Measurements from ENCODE around the gene FGFR2. TPM values are rescaled to one million over a fixed set of nuclear protein-coding genes. Genes with fewer than 3 reads are reported as not detected.

The FGFR2 gene
- total RNA-seq, 1 donor from 2014 or later: 8.0 TPM

DNA sequence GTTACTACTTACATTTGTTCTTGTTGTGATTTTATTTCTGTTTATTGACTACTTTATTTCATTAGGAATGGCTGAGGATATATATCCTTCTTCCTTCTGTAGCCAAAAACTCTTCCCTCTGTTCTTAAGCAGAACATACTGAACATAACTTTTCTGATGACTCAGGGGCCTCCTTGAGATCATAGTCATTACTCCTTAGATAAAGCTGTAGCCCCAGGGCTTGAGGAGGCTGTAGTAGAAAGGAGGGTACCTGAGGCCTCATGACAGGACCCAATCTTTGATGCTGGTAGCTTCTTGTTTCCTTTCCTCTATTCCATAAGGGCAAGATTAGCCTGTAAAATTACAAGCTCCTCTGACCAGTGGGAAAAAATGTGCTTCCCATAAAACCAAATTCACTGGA lies 41.2 kb upstream of the FGFR2 start:
- no peaks in the 10 kb centered on the region for H3K4me1 Mint-ChIP-seq (ENCODE audit: unreplicated experiment)
- no peak overlapping the region for H3K27ac Mint-ChIP-seq (ENCODE audit: unreplicated experiment)
- TF ChIP-seq CTCF (IDR thresholded peaks at IDR 0.05): no peak
- H3K9me3 Mint-ChIP-seq (ENCODE audit: unreplicated experiment): peaks cover 28% of the 10 kb centered on the region
- H3K36me3 Mint-ChIP-seq (ENCODE audit: unreplicated experiment): no peaks in the 10 kb centered on the region
- no peak overlapping the region for H3K4me3 Mint-ChIP-seq (ENCODE audit: unreplicated experiment)
- H3K27me3 Mint-ChIP-seq (ENCODE audit: unreplicated experiment): no peaks in the 10 kb centered on the region
- no peak for DNase-seq (ENCODE audit: extremely low spot score, unreplicated experiment)

- H3K27ac Mint-ChIP-seq (ENCODE audit: unreplicated experiment): no peak overlapping the region
- no peaks in the 10 kb centered on the region for H3K27me3 Mint-ChIP-seq (ENCODE audit: unreplicated experiment)
- no peak overlapping the region for H3K4me3 Mint-ChIP-seq (ENCODE audit: unreplicated experiment)
- DNase-seq (ENCODE audit: extremely low spot score, unreplicated experiment): no peak
- H3K4me1 Mint-ChIP-seq (ENCODE audit: unreplicated experiment): no peaks in the 10 kb centered on the region
- peaks cover 28% of the 10 kb centered on the region for H3K9me3 Mint-ChIP-seq (ENCODE audit: unreplicated experiment)
- H3K36me3 Mint-ChIP-seq (ENCODE audit: unreplicated experiment): no peaks in the 10 kb centered on the region
- TF ChIP-seq CTCF (IDR thresholded peaks at IDR 0.05): no peak
These were observed 39.2 kb upstream of the FGFR2 start for GRCh38 chr10:121637437-121637836.

GRCh38 chr10:121633056-121633455 lies 34.8 kb upstream of the FGFR2 start:
- Mint-ChIP-seq H3K4me1 (ENCODE audit: unreplicated experiment) (no peaks in the 10 kb centered on the region), H3K4me3 (ENCODE audit: unreplicated experiment) (no peak overlapping the region), H3K36me3 (ENCODE audit: unreplicated experiment) (no peaks in the 10 kb centered on the region), H3K9me3 (ENCODE audit: unreplicated experiment) (peaks cover 8% of the 10 kb centered on the region), H3K27me3 (ENCODE audit: unreplicated experiment) (peaks cover 7% of the 10 kb centered on the region), H3K27ac (ENCODE audit: unreplicated experiment) (no peak overlapping the region)
- no peak for TF ChIP-seq CTCF (IDR thresholded peaks at IDR 0.05)
- DNase-seq (ENCODE audit: extremely low spot score, unreplicated experiment): no peak

DNA sequence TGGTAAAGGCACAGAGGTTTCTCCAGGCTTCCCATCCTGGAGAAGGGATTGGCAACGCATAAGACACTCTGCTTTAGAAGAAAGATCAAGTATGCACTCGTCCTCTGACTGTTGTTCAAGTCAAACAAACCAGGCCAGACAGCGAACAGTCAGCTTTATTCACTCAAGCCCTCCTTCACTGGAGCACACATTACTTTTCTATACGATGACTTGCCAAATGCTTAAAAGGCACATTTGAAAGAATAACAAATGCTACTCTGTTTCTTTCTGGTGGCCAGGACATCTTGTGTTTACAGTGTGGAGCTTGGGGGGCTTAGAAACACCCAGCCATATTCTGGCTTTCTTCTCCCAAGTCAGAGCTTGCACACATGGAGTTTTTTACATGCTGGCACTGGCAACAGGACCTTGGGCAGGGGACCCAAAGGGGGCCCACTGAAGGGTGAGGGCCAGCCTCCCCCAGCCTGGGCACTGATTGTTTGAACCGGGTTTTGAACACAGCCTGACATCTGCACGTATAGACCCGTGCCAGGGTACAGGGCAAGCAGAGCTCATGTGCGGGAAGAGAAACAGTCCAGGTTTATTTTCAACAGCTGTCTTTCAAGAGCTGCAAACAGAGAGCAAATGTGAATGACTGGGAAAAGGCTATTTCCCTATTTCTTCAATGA lies 33.3 kb upstream of the FGFR2 start:
- no peaks in the 10 kb centered on the region for H3K9me3 Mint-ChIP-seq (ENCODE audit: unreplicated experiment)
- H3K4me1 Mint-ChIP-seq (ENCODE audit: unreplicated experiment): no peaks in the 10 kb centered on the region
- no peaks in the 10 kb centered on the region for H3K36me3 Mint-ChIP-seq (ENCODE audit: unreplicated experiment)
- DNase-seq (ENCODE audit: extremely low spot score, unreplicated experiment): no peak
- no peak overlapping the region for H3K27ac Mint-ChIP-seq (ENCODE audit: unreplicated experiment)
- no peak overlapping the region for H3K4me3 Mint-ChIP-seq (ENCODE audit: unreplicated experiment)
- TF ChIP-seq CTCF (IDR thresholded peaks at IDR 0.05): no peak
- H3K27me3 Mint-ChIP-seq (ENCODE audit: unreplicated experiment): peaks cover 14% of the 10 kb centered on the region

- no peak overlapping the region for H3K4me3 Mint-ChIP-seq (ENCODE audit: unreplicated experiment)
- H3K27me3 Mint-ChIP-seq (ENCODE audit: unreplicated experiment): peaks cover 19% of the 10 kb centered on the region
- no peaks in the 10 kb centered on the region for H3K9me3 Mint-ChIP-seq (ENCODE audit: unreplicated experiment)
- no peak for TF ChIP-seq CTCF (IDR thresholded peaks at IDR 0.05)
- H3K27ac Mint-ChIP-seq (ENCODE audit: unreplicated experiment): no peak overlapping the region
- no peaks in the 10 kb centered on the region for H3K36me3 Mint-ChIP-seq (ENCODE audit: unreplicated experiment)
- no peaks in the 10 kb centered on the region for H3K4me1 Mint-ChIP-seq (ENCODE audit: unreplicated experiment)
- DNase-seq (ENCODE audit: extremely low spot score, unreplicated experiment): no peak
These were observed 30.6 kb upstream of the FGFR2 start for GRCh38 chr10:121628859-121629258.

Data from osteocyte (in vitro differentiated cells).